HepG2 (cell line): Measurements from ENCODE around the gene B3GNT9. TPM values are rescaled to one million over a fixed set of nuclear protein-coding genes. Genes with fewer than 3 reads are reported as not detected.

Source experiments
- POGK ChIP-seq: sonication (generic); formaldehyde crosslinking; conservative IDR thresholded peaks from 2 replicates; pipeline ENCODE4 v1.8.0; 2022; ENCODE audit warnings: mild to moderate bottlenecking, moderate library complexity, missing genetic modification reagents
- REST ChIP-seq, 2 experiments: IDR thresholded peaks; 2 replicates each; pipeline ENCODE4 v1.6.1; 2011 to 2012; ENCODE audit warnings: low read length in 2 of 2, borderline replicate concordance in 1 of 2, low read depth in 1 of 2, mild to moderate bottlenecking in 1 of 2, moderate library complexity in 1 of 2
- ZFP41 ChIP-seq: sonication (generic); formaldehyde crosslinking; IDR thresholded peaks from 2 replicates; pipeline ENCODE4 v1.4.0; 2020; ENCODE audit warnings: mild to moderate bottlenecking, missing genetic modification reagents, borderline replicate concordance
- ZNF644 ChIP-seq: IDR thresholded peaks from 2 replicates; pipeline ENCODE4 v1.6.1; 2016; ENCODE audit warnings: low read depth
- polyA plus RNA-seq, 8 experiments: library from polyadenylated mRNA; depleted of rRNA in 3 of 8; stranded (reverse) in 7 of 8; unstranded in 1 of 8; fragments of >200 nt; fragmentation: Illumina TruSeq in 4 of 8; extraction: Trizol in 4 of 8; gene quantifications; 2 replicates each; pipeline versions ENCODE4 v1.2.1 to v1.2.3, GENCODE V29; 2011 to 2016; ENCODE audit warnings: low read depth in 4 of 8, missing spikeins in 1 of 8, mixed read lengths in 1 of 8; ENCODE audit not compliant: insufficient read depth in 1 of 8
- total RNA-seq, 5 experiments: library from RNA; depleted of rRNA; stranded (reverse); fragments of >200 nt; fragmentation: Illumina TruSeq; extraction: Trizol; gene quantifications; 2 replicates each; pipeline ENCODE4 v1.2.3, GENCODE V29; 2016; ENCODE audit warnings: low read depth in 1 of 5
- TF ChIP-seq, protein P1 (sequence below): sonication (generic); formaldehyde crosslinking; conservative IDR thresholded peaks from 2 replicates; pipeline ENCODE4 v1.8.1; 2023; ENCODE audit warnings: missing genetic modification reagents
- TF ChIP-seq, protein P2 (sequence below): sonication (generic); formaldehyde crosslinking; IDR thresholded peaks from 2 replicates; pipeline ENCODE4 v1.5.1; 2020; ENCODE audit warnings: mild to moderate bottlenecking, missing genetic modification reagents, moderate library complexity

B3GNT9 gene
- total and polyA plus RNA-seq, 2 of the 13 experiments (the other 11 are each of a cell fraction or from before 2014, with no cell fraction given), result 1.5 to 3.1 TPM

- TF ChIP-seq, protein P1, sequence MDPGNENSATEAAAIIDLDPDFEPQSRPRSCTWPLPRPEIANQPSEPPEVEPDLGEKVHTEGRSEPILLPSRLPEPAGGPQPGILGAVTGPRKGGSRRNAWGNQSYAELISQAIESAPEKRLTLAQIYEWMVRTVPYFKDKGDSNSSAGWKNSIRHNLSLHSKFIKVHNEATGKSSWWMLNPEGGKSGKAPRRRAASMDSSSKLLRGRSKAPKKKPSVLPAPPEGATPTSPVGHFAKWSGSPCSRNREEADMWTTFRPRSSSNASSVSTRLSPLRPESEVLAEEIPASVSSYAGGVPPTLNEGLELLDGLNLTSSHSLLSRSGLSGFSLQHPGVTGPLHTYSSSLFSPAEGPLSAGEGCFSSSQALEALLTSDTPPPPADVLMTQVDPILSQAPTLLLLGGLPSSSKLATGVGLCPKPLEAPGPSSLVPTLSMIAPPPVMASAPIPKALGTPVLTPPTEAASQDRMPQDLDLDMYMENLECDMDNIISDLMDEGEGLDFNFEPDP, result no peak
- no peak for TF ChIP-seq ZNF644
- TF ChIP-seq REST (IDR thresholded peaks at IDR 0.05; ENCODE audit: borderline replicate concordance in 1 of 2, low read depth in 1 of 2, low read length in 2 of 2), result no peak
- no peak for TF ChIP-seq ZFP41 (CRISPR knock-in tag)
- peak; percentile 91 for TF ChIP-seq POGK (CRISPR knock-in tag)
- TF ChIP-seq, protein P2, sequence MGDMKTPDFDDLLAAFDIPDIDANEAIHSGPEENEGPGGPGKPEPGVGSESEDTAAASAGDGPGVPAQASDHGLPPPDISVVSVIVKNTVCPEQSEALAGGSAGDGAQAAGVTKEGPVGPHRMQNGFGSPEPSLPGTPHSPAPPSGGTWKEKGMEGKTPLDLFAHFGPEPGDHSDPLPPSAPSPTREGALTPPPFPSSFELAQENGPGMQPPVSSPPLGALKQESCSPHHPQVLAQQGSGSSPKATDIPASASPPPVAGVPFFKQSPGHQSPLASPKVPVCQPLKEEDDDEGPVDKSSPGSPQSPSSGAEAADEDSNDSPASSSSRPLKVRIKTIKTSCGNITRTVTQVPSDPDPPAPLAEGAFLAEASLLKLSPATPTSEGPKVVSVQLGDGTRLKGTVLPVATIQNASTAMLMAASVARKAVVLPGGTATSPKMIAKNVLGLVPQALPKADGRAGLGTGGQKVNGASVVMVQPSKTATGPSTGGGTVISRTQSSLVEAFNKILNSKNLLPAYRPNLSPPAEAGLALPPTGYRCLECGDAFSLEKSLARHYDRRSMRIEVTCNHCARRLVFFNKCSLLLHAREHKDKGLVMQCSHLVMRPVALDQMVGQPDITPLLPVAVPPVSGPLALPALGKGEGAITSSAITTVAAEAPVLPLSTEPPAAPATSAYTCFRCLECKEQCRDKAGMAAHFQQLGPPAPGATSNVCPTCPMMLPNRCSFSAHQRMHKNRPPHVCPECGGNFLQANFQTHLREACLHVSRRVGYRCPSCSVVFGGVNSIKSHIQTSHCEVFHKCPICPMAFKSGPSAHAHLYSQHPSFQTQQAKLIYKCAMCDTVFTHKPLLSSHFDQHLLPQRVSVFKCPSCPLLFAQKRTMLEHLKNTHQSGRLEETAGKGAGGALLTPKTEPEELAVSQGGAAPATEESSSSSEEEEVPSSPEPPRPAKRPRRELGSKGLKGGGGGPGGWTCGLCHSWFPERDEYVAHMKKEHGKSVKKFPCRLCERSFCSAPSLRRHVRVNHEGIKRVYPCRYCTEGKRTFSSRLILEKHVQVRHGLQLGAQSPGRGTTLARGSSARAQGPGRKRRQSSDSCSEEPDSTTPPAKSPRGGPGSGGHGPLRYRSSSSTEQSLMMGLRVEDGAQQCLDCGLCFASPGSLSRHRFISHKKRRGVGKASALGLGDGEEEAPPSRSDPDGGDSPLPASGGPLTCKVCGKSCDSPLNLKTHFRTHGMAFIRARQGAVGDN (CRISPR knock-in tag), result peak; percentile 87
Observed at GRCh38 chr16:67155295-67156142, 4.7 kb upstream of the B3GNT9 start (continued).
